GM12872 (cell line): ENCODE results near the gene TTC17.

Experiments
- CTCF ChIP-seq: IDR thresholded peaks from 3 replicates; pipeline ENCODE4 v1.5.1; 2011; ENCODE audit warnings: low read depth, mild to moderate bottlenecking, low read length, moderate library complexity; ENCODE audit not compliant: insufficient read depth

The TTC17 gene

GRCh38 chr11:43403357-43404231 lies 44.9 kb downstream of the TTC17 start:
- no peak for TF ChIP-seq CTCF

- TF ChIP-seq CTCF = no peak
These were observed 45.7 kb downstream of the TTC17 start for GRCh38 chr11:43404406-43404805.

GRCh38 chr11:43404836-43405479 lies 46.2 kb downstream of the TTC17 start:
- TF ChIP-seq CTCF = no peak

GRCh38 chr11:43408277-43408676 lies 49.6 kb downstream of the TTC17 start:
- TF ChIP-seq CTCF = no peak

GRCh38 chr11:43410394-43410793 lies 51.7 kb downstream of the TTC17 start:
- no peak for TF ChIP-seq CTCF

- TF ChIP-seq CTCF = no peak
These were observed 59.5 kb downstream of the TTC17 start for GRCh38 chr11:43418197-43418596.

GRCh38 chr11:43419460-43419859 lies 60.7 kb downstream of the TTC17 start:
- peak; percentile 58 for TF ChIP-seq CTCF
